HEK293 (cell line): Measurements from ENCODE around the gene PRUNE2.
A peak's percentile ranks its signal among the peaks of the same experiment; 100 is the strongest.

Source experiments
- CTCF ChIA-PET: fragments of 350-600 bp; formaldehyde crosslinking; extraction: SDS; loops from one replicate; lab custom pipeline; 2021; ENCODE audit warnings: antibody characterized with exemption; lab: Yijun Ruan, JAX
- POLR2A ChIA-PET: fragments of 300-600 bp; formaldehyde crosslinking; extraction: SDS; loops from one replicate; lab custom pipeline; 2020; ENCODE audit warnings: antibody characterized with exemption, inconsistent platforms; lab: Yijun Ruan, JAX
- H3K27ac ChIP-seq: fragments of 200-500 bp; sonication (Bioruptor generic); 2 replicates; pipeline ENCODE4 v1.5.1; 2014; ENCODE audit warnings: low read depth, low read length, control low read depth, inconsistent platforms; ENCODE audit errors: extremely low read depth
- H3K36me3 ChIP-seq, 2 experiments: fragments of 200-500 bp in 1 of 2; sonication (Bioruptor generic) in 1 of 2; 1 replicate in 1 of 2; 2 replicates in 1 of 2; pipeline ENCODE4 v1.5.1; 2014 to 2017; ENCODE audit warnings: inconsistent platforms in 2 of 2, low read length in 2 of 2; ENCODE audit not compliant: control insufficient read depth in 2 of 2, insufficient read depth in 1 of 2
- H3K4me1 ChIP-seq: fragments of 200-500 bp; sonication (Bioruptor generic); 2 replicates; pipeline ENCODE4 v1.5.1; 2014; ENCODE audit warnings: mild to moderate bottlenecking, low read length, inconsistent platforms; ENCODE audit not compliant: control insufficient read depth, insufficient read depth
- H3K4me3 ChIP-seq: 2 replicates; pipeline ENCODE4 v1.5.1; 2011; ENCODE audit warnings: low read depth, mild to moderate bottlenecking, control low read depth, low read length, moderate library complexity
- H3K9me3 ChIP-seq: fragments of 200-500 bp; sonication (Bioruptor generic); 2 replicates; pipeline ENCODE4 v1.5.1; 2014; ENCODE audit warnings: low read depth, low read length, inconsistent platforms; ENCODE audit not compliant: control insufficient read depth, insufficient read depth
- HOXD13 ChIP-seq: sonication (generic); formaldehyde crosslinking; IDR thresholded peaks from 2 replicates; pipeline ENCODE4 v1.8.0; 2022; ENCODE audit warnings: missing genetic modification reagents, borderline replicate concordance
- MZF1 ChIP-seq: fragments of 450-650 bp; formaldehyde crosslinking; IDR thresholded peaks from 2 replicates; pipeline ENCODE4 v1.5.1; 2017; ENCODE audit warnings: missing biosample characterization, missing genetic modification characterization, borderline replicate concordance
- SALL2 ChIP-seq: fragments of 450-650 bp; formaldehyde crosslinking; IDR thresholded peaks from 2 replicates; pipeline ENCODE4 v1.5.0; 2017; ENCODE audit warnings: missing biosample characterization, mild to moderate bottlenecking, missing genetic modification characterization, borderline replicate concordance
- TCF7L2 ChIP-seq: IDR thresholded peaks from 2 replicates; pipeline ENCODE4 v1.6.1; 2011; ENCODE audit warnings: low read depth, mild to moderate bottlenecking, inconsistent platforms, low read length, moderate library complexity, borderline replicate concordance
- ZNF19 ChIP-seq: fragments of 450-650 bp; formaldehyde crosslinking; IDR thresholded peaks from 2 replicates; pipeline ENCODE4; 2016; ENCODE audit warnings: missing biosample characterization, missing genetic modification characterization, low read depth
- ZNF214 ChIP-seq: fragments of 450-650 bp; formaldehyde crosslinking; IDR thresholded peaks from 2 replicates; pipeline ENCODE4 v1.5.1; 2017; ENCODE audit warnings: missing biosample characterization, mild to moderate bottlenecking, missing genetic modification characterization, borderline replicate concordance
- ZNF311 ChIP-seq: fragments of 450-650 bp; formaldehyde crosslinking; IDR thresholded peaks from 2 replicates; pipeline ENCODE4 v1.5.1; 2017; ENCODE audit warnings: missing biosample characterization, missing genetic modification characterization, borderline replicate concordance
- ZNF473 ChIP-seq: fragments of 450-650 bp; formaldehyde crosslinking; IDR thresholded peaks from 2 replicates; pipeline ENCODE4 v1.5.1; 2017; ENCODE audit warnings: missing biosample characterization, missing genetic modification characterization
- ZNF621 ChIP-seq: fragments of 450-650 bp; formaldehyde crosslinking; IDR thresholded peaks from 2 replicates; pipeline ENCODE4 v1.5.1; 2017; ENCODE audit warnings: missing biosample characterization, missing genetic modification characterization
- ZNF701 ChIP-seq: fragments of 450-650 bp; formaldehyde crosslinking; IDR thresholded peaks from 2 replicates; pipeline ENCODE4 v1.5.1; 2016; ENCODE audit warnings: missing biosample characterization, missing genetic modification characterization
- ZNF707 ChIP-seq: fragments of 450-650 bp; formaldehyde crosslinking; IDR thresholded peaks from 2 replicates; pipeline ENCODE4 v1.5.1; 2016; ENCODE audit warnings: missing biosample characterization, missing genetic modification characterization
- TF ChIP-seq, protein P1 (sequence below): fragments of 450-650 bp; formaldehyde crosslinking; IDR thresholded peaks from 2 replicates; pipeline ENCODE4 v1.5.1; 2017; ENCODE audit warnings: missing biosample characterization, missing genetic modification characterization
- TF ChIP-seq, protein P2 (sequence below): fragments of 450-650 bp; formaldehyde crosslinking; IDR thresholded peaks from 2 replicates; pipeline ENCODE4 v1.5.1; 2016; ENCODE audit warnings: missing biosample characterization, missing genetic modification characterization, borderline replicate concordance
- TF ChIP-seq, protein P3 (sequence below): fragments of 450-650 bp; formaldehyde crosslinking; IDR thresholded peaks from 2 replicates; pipeline ENCODE4 v1.5.1; 2017; ENCODE audit warnings: missing biosample characterization, missing genetic modification characterization
- TF ChIP-seq, protein P4 (sequence below): fragments of 450-650 bp; formaldehyde crosslinking; IDR thresholded peaks from 2 replicates; pipeline ENCODE4; 2016; ENCODE audit warnings: missing biosample characterization, missing genetic modification characterization
- TF ChIP-seq, protein P5 (sequence below): fragments of 450-650 bp; formaldehyde crosslinking; IDR thresholded peaks from 2 replicates; pipeline ENCODE4 v1.5.1; 2016; ENCODE audit warnings: missing biosample characterization, missing genetic modification characterization
- TF ChIP-seq, protein P6 (sequence below): fragments of 450-650 bp; formaldehyde crosslinking; IDR thresholded peaks from 2 replicates; pipeline ENCODE4 v1.5.1; 2016; ENCODE audit warnings: missing biosample characterization, missing genetic modification characterization

PRUNE2 gene

DNA sequence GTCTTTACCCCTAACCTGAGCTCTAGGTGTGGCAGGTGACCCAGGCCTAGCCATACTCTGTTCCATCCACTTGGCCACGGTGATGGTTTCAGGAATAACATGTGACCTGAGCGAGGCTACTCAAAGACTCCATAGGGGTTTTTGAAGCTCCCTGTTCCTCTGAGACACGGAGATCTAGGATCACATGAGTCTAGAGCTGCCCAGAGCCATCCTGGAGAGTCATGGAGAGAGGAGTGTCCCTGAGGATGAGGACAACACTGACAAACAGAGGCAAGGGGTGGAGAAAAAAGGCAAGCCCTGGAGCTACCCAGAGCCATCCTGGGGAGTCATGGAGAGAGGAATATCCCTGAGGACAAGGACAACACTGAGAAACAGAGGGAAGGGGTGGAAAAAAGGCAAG lies 171.2 kb downstream of the PRUNE2 start:
- no peaks in the 10 kb centered on the region for H3K4me1 ChIP-seq
- no peak overlapping the region for H3K4me3 ChIP-seq
- ChIA-PET POLR2A (no interaction called here), CTCF (interaction anchor here (1.2 kb wide), 1 partner anchor 431 kb away, joined by 4 read pairs; no protein-coding TSS in a partner anchor)
- no peak overlapping the region for H3K27ac ChIP-seq
- H3K9me3 ChIP-seq = no peaks in the 10 kb centered on the region
- H3K36me3 ChIP-seq = no peaks in the 10 kb centered on the region
- no peak for TF ChIP-seq SALL2 (tag by site-specific recombination)
- TF ChIP-seq ZNF621 (tag by site-specific recombination) = no peak
- TF ChIP-seq, protein P1, sequence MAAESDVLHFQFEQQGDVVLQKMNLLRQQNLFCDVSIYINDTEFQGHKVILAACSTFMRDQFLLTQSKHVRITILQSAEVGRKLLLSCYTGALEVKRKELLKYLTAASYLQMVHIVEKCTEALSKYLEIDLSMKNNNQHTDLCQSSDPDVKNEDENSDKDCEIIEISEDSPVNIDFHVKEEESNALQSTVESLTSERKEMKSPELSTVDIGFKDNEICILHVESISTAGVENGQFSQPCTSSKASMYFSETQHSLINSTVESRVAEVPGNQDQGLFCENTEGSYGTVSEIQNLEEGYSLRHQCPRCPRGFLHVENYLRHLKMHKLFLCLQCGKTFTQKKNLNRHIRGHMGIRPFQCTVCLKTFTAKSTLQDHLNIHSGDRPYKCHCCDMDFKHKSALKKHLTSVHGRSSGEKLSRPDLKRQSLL (tag by site-specific recombination) = peak; percentile 68; the same call in 1 of the 2 replicates
- TF ChIP-seq, protein P2, sequence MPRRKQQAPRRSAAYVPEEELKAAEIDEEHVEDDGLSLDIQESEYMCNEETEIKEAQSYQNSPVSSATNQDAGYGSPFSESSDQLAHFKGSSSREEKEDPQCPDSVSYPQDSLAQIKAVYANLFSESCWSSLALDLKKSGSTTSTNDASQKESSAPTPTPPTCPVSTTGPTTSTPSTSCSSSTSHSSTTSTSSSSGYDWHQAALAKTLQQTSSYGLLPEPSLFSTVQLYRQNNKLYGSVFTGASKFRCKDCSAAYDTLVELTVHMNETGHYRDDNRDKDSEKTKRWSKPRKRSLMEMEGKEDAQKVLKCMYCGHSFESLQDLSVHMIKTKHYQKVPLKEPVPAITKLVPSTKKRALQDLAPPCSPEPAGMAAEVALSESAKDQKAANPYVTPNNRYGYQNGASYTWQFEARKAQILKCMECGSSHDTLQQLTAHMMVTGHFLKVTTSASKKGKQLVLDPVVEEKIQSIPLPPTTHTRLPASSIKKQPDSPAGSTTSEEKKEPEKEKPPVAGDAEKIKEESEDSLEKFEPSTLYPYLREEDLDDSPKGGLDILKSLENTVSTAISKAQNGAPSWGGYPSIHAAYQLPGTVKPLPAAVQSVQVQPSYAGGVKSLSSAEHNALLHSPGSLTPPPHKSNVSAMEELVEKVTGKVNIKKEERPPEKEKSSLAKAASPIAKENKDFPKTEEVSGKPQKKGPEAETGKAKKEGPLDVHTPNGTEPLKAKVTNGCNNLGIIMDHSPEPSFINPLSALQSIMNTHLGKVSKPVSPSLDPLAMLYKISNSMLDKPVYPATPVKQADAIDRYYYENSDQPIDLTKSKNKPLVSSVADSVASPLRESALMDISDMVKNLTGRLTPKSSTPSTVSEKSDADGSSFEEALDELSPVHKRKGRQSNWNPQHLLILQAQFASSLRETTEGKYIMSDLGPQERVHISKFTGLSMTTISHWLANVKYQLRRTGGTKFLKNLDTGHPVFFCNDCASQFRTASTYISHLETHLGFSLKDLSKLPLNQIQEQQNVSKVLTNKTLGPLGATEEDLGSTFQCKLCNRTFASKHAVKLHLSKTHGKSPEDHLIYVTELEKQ (tag by site-specific recombination) = no peak

DNA sequence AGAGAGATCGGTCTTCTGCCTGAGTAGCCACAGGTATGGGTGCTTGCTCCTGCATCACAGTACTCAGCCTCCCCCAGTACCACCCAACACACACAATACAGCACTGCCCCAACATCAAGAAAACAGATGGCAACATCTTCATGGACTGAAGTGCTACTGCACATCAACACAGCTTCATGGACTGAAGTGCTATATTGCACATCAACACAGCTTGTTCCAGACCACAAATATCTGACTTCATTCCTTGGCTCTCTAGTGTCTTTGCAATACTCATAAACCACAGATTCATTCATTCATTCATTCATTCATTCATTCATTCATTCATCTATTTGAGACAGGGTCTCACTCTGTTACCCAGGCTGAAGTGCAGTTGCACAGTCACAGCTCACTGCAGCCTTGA lies 172.8 kb downstream of the PRUNE2 start:
- Histone ChIP-seq H3K9me3 (no peaks in the 10 kb centered on the region), H3K27ac (no peak overlapping the region), H3K36me3 (no peaks in the 10 kb centered on the region), H3K4me1 (no peaks in the 10 kb centered on the region), H3K4me3 (no peak overlapping the region)
- ChIA-PET POLR2A (no interaction called here), CTCF (interaction anchor here (0.6 kb wide), 1 partner anchor 270 kb away, joined by 4 read pairs; no protein-coding TSS in a partner anchor)
- TF ChIP-seq TCF7L2 (no peak), ZNF473 (tag by site-specific recombination) (no peak), ZNF214 (tag by site-specific recombination) (no peak), MZF1 (tag by site-specific recombination) (no peak), HOXD13 (CRISPR knock-in tag) (no peak), ZNF311 (tag by site-specific recombination) (no peak), ZNF19 (tag by site-specific recombination) (no peak), ZNF701 (no peak), ZNF707 (tag by site-specific recombination) (no peak)
- TF ChIP-seq, protein P3, sequence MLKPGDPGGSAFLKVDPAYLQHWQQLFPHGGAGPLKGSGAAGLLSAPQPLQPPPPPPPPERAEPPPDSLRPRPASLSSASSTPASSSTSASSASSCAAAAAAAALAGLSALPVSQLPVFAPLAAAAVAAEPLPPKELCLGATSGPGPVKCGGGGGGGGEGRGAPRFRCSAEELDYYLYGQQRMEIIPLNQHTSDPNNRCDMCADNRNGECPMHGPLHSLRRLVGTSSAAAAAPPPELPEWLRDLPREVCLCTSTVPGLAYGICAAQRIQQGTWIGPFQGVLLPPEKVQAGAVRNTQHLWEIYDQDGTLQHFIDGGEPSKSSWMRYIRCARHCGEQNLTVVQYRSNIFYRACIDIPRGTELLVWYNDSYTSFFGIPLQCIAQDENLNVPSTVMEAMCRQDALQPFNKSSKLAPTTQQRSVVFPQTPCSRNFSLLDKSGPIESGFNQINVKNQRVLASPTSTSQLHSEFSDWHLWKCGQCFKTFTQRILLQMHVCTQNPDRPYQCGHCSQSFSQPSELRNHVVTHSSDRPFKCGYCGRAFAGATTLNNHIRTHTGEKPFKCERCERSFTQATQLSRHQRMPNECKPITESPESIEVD = no peak
- TF ChIP-seq, protein P4, sequence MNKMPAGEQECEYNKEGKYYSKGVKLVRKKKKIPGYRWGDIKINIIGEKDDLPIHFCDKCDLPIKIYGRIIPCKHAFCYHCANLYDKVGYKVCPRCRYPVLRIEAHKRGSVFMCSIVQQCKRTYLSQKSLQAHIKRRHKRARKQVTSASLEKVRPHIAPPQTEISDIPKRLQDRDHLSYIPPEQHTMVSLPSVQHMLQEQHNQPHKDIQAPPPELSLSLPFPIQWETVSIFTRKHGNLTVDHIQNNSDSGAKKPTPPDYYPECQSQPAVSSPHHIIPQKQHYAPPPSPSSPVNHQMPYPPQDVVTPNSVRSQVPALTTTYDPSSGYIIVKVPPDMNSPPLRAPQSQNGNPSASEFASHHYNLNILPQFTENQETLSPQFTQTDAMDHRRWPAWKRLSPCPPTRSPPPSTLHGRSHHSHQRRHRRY (tag by site-specific recombination) = no peak
- TF ChIP-seq, protein P5, sequence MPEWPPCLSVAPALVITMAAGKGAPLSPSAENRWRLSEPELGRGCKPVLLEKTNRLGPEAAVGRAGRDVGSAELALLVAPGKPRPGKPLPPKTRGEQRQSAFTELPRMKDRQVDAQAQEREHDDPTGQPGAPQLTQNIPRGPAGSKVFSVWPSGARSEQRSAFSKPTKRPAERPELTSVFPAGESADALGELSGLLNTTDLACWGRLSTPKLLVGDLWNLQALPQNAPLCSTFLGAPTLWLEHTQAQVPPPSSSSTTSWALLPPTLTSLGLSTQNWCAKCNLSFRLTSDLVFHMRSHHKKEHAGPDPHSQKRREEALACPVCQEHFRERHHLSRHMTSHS (tag by site-specific recombination) = no peak
- TF ChIP-seq, protein P6, sequence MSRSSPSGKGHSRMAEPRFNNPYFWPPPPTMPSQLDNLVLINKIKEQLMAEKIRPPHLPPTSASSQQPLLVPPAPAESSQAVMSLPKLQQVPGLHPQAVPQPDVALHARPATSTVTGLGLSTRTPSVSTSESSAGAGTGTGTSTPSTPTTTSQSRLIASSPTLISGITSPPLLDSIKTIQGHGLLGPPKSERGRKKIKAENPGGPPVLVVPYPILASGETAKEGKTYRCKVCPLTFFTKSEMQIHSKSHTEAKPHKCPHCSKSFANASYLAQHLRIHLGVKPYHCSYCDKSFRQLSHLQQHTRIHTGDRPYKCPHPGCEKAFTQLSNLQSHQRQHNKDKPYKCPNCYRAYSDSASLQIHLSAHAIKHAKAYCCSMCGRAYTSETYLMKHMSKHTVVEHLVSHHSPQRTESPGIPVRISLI (tag by site-specific recombination) = no peak
